HepG2 (cell line): ENCODE measurements around the gene KNL1. TPM values are rescaled to one million over a fixed set of nuclear protein-coding genes. Genes with fewer than 3 reads are reported as not detected.

Source experiments
- CREB1 ChIP-seq, 2 experiments: fragments of 450-650 bp in 1 of 2; IDR thresholded peaks; 2 replicates each; pipeline ENCODE4 v1.6.1; 2016 to 2017; ENCODE audit warnings: control low read depth in 1 of 2, mild to moderate bottlenecking in 1 of 2, missing compliant biosample characterization in 1 of 2, missing genetic modification characterization in 1 of 2
- EP300 ChIP-seq, 3 experiments: sonication (generic) in 1 of 3; formaldehyde crosslinking in 1 of 3; IDR thresholded peaks; 2 replicates each; pipeline versions ENCODE4 v1.5.1 to v1.6.1; 2011 to 2020; ENCODE audit warnings: low read depth in 2 of 3, low read length in 2 of 3, borderline replicate concordance in 1 of 3, improper control_type of control experiment in 1 of 3, mild to moderate bottlenecking in 1 of 3, missing genetic modification reagents in 1 of 3, moderate library complexity in 1 of 3
- FOXM1 ChIP-seq: sonication (generic); formaldehyde crosslinking; IDR thresholded peaks from 2 replicates; pipeline ENCODE4 v1.5.0; 2020; ENCODE audit warnings: missing genetic modification reagents
- GMEB2 ChIP-seq: IDR thresholded peaks from 2 replicates; pipeline ENCODE4 v1.6.1; 2016; ENCODE audit warnings: missing biosample characterization, missing genetic modification reagents, low read depth
- HMG20B ChIP-seq: conservative IDR thresholded peaks from 2 replicates; pipeline ENCODE4 v1.6.1; 2016; ENCODE audit warnings: missing genetic modification reagents, missing compliant biosample characterization
- KDM3A ChIP-seq: IDR thresholded peaks from 2 replicates; pipeline ENCODE4 v1.6.1; 2018; ENCODE audit warnings: low read depth, missing compliant biosample characterization
- KDM4B ChIP-seq: sonication (generic); formaldehyde crosslinking; IDR thresholded peaks from 2 replicates; pipeline ENCODE4 v1.4.0; 2020; ENCODE audit warnings: missing genetic modification reagents
- MAF1 ChIP-seq: sonication (generic); formaldehyde crosslinking; IDR thresholded peaks from 2 replicates; pipeline ENCODE4 v1.5.0; 2020; ENCODE audit warnings: missing genetic modification reagents, borderline replicate concordance
- MXI1 ChIP-seq: IDR thresholded peaks from 3 replicates; pipeline ENCODE4 v1.6.1; 2012; ENCODE audit warnings: low read depth, low read length, inconsistent platforms, borderline replicate concordance
- NAIF1 ChIP-seq: sonication (generic); formaldehyde crosslinking; IDR thresholded peaks from 2 replicates; pipeline ENCODE4 v1.5.0; 2020; ENCODE audit warnings: mild to moderate bottlenecking, missing genetic modification reagents, borderline replicate concordance
- NR2C2 ChIP-seq: sonication (generic); formaldehyde crosslinking; IDR thresholded peaks from 2 replicates; pipeline ENCODE4 v1.4.0; 2020; ENCODE audit warnings: missing genetic modification reagents, mild to moderate bottlenecking, moderate library complexity, borderline replicate concordance
- RBFOX2 ChIP-seq: fragments of 200-400 bp; formaldehyde crosslinking; IDR thresholded peaks from 2 replicates; pipeline ENCODE4 v1.6.1; 2017; ENCODE audit warnings: low read depth, mild to moderate bottlenecking, low read length
- REXO4 ChIP-seq: sonication (generic); formaldehyde crosslinking; IDR thresholded peaks from 2 replicates; pipeline ENCODE4 v1.8.0; 2022; ENCODE audit warnings: missing genetic modification reagents, mild to moderate bottlenecking, borderline replicate concordance
- SNAPC2 ChIP-seq: sonication (generic); formaldehyde crosslinking; IDR thresholded peaks from 2 replicates; pipeline ENCODE4 v1.8.1; 2022; ENCODE audit warnings: mild to moderate bottlenecking, missing genetic modification reagents
- SPEN ChIP-seq: sonication (generic); formaldehyde crosslinking; IDR thresholded peaks from 2 replicates; pipeline ENCODE4 v1.5.1; 2020; ENCODE audit warnings: low read depth, mild to moderate bottlenecking, missing genetic modification reagents
- SRSF1 ChIP-seq: fragments of 200-400 bp; formaldehyde crosslinking; optimal IDR thresholded peaks from 2 replicates; pipeline ENCODE3; 2017; ENCODE audit warnings: mild to moderate bottlenecking, low read depth, low read length, moderate library complexity
- TEAD3 ChIP-seq: optimal IDR thresholded peaks from 2 replicates; pipeline ENCODE3; 2016; ENCODE audit warnings: borderline replicate concordance
- ZBTB3 ChIP-seq: sonication (generic); formaldehyde crosslinking; IDR thresholded peaks from 2 replicates; pipeline ENCODE4 v1.4.0; 2020; ENCODE audit warnings: low read depth, mild to moderate bottlenecking, moderate library complexity, missing genetic modification reagents, borderline replicate concordance
- ZNF225 ChIP-seq: sonication (generic); formaldehyde crosslinking; IDR thresholded peaks from 2 replicates; pipeline ENCODE4 v1.4.0; 2020; ENCODE audit warnings: mild to moderate bottlenecking, missing genetic modification reagents
- ZNF282 ChIP-seq: fragments of 450-650 bp; IDR thresholded peaks from 2 replicates; pipeline ENCODE4 v1.6.1; 2018; ENCODE audit not compliant: partially characterized antibody
- ZNF337 ChIP-seq: sonication (generic); formaldehyde crosslinking; IDR thresholded peaks from 2 replicates; pipeline ENCODE4 v1.5.1; 2020; ENCODE audit warnings: missing genetic modification reagents, low read depth, mild to moderate bottlenecking, borderline replicate concordance
- ZNF343 ChIP-seq: sonication (generic); formaldehyde crosslinking; IDR thresholded peaks from 2 replicates; pipeline ENCODE4 v1.4.0; 2020; ENCODE audit warnings: mild to moderate bottlenecking, missing genetic modification reagents
- ZNF484 ChIP-seq: sonication (generic); formaldehyde crosslinking; IDR thresholded peaks from 2 replicates; pipeline ENCODE4 v1.5.1; 2020; ENCODE audit warnings: mild to moderate bottlenecking, low read depth, missing genetic modification reagents, borderline replicate concordance
- ZNF720 ChIP-seq: sonication (generic); formaldehyde crosslinking; IDR thresholded peaks from 2 replicates; pipeline ENCODE4 v1.4.0; 2020; ENCODE audit warnings: missing genetic modification reagents
- ZNF772 ChIP-seq: sonication (generic); formaldehyde crosslinking; IDR thresholded peaks from 2 replicates; pipeline ENCODE4 v1.5.0; 2020; ENCODE audit warnings: mild to moderate bottlenecking, missing genetic modification reagents
- ZNF83 ChIP-seq: sonication (generic); formaldehyde crosslinking; IDR thresholded peaks from 2 replicates; pipeline ENCODE4 v1.4.0; 2020; ENCODE audit warnings: missing genetic modification reagents, mild to moderate bottlenecking, borderline replicate concordance
- polyA plus RNA-seq, 8 experiments: library from polyadenylated mRNA; depleted of rRNA in 3 of 8; stranded (reverse) in 7 of 8; unstranded in 1 of 8; fragments of >200 nt; fragmentation: Illumina TruSeq in 4 of 8; extraction: Trizol in 4 of 8; gene quantifications; 2 replicates each; pipeline versions ENCODE4 v1.2.1 to v1.2.3, GENCODE V29; 2011 to 2016; ENCODE audit warnings: low read depth in 4 of 8, missing spikeins in 1 of 8, mixed read lengths in 1 of 8; ENCODE audit not compliant: insufficient read depth in 1 of 8
- total RNA-seq, 5 experiments: library from RNA; depleted of rRNA; stranded (reverse); fragments of >200 nt; fragmentation: Illumina TruSeq; extraction: Trizol; gene quantifications; 2 replicates each; pipeline ENCODE4 v1.2.3, GENCODE V29; 2016; ENCODE audit warnings: low read depth in 1 of 5
- TF ChIP-seq, protein P1 (sequence below): IDR thresholded peaks from 2 replicates; pipeline ENCODE4 v1.6.1; 2018; ENCODE audit warnings: missing genetic modification reagents, mild to moderate bottlenecking, missing compliant biosample characterization

Gene KNL1
- total and polyA plus RNA-seq, 2 of the 13 experiments (the other 11 are each of a cell fraction or from before 2014, with no cell fraction given), result 8.0 to 21.4 TPM

- TF ChIP-seq, protein P1, sequence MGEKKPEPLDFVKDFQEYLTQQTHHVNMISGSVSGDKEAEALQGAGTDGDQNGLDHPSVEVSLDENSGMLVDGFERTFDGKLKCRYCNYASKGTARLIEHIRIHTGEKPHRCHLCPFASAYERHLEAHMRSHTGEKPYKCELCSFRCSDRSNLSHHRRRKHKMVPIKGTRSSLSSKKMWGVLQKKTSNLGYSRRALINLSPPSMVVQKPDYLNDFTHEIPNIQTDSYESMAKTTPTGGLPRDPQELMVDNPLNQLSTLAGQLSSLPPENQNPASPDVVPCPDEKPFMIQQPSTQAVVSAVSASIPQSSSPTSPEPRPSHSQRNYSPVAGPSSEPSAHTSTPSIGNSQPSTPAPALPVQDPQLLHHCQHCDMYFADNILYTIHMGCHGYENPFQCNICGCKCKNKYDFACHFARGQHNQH (CRISPR knock-in tag), result peak; percentile 89
- no peak for TF ChIP-seq ZNF83
- TF ChIP-seq TEAD3, result peak; percentile 74
- peak; percentile 55; the same call in 1 of the 2 replicates for TF ChIP-seq ZNF772 (CRISPR knock-in tag)
- TF ChIP-seq EP300 (IDR thresholded peaks at IDR 0.05; ENCODE audit: low read depth in 2 of 2, low read length in 2 of 2), result peak; percentile 30 to 56; a peak in 2 of 4 replicates
- peak; percentile 45; the same call in 1 of the 2 replicates for TF ChIP-seq EP300 (CRISPR knock-in tag; IDR thresholded peaks at IDR 0.05; ENCODE audit: borderline replicate concordance)
- no peak; the same call in 1 of the 2 replicates for TF ChIP-seq HMG20B
- no peak for TF ChIP-seq KDM3A (CRISPR knock-in tag)
- no peak for TF ChIP-seq ZBTB3 (CRISPR knock-in tag)
- TF ChIP-seq REXO4, result no peak
- no peak for TF ChIP-seq ZNF484 (CRISPR knock-in tag)
- peak; percentile 87; the same call in 2 of the 3 replicates for TF ChIP-seq MXI1
- TF ChIP-seq SRSF1, result no peak
- TF ChIP-seq GMEB2 (CRISPR knock-in tag), result peak; percentile 64; the same call in 1 of the 2 replicates
- TF ChIP-seq CREB1 (IDR thresholded peaks at IDR 0.05), result peak; percentile 83
- peak; percentile 93 for TF ChIP-seq CREB1 (CRISPR knock-in tag; IDR thresholded peaks at IDR 0.05)
- no peak for TF ChIP-seq RBFOX2
- TF ChIP-seq SNAPC2, result peak; percentile 58
- peak; percentile 82 for TF ChIP-seq KDM4B (CRISPR knock-in tag)
- no peak for TF ChIP-seq FOXM1 (CRISPR knock-in tag)
- peak; percentile 83; the same call in 1 of the 2 replicates for TF ChIP-seq NAIF1 (CRISPR knock-in tag)
- no peak for TF ChIP-seq ZNF343 (CRISPR knock-in tag)
- TF ChIP-seq ZNF225 (CRISPR knock-in tag), result no peak
- TF ChIP-seq ZNF720 (CRISPR knock-in tag), result no peak
- TF ChIP-seq NR2C2 (CRISPR knock-in tag), result peak; percentile 58; the same call in 1 of the 2 replicates
- TF ChIP-seq ZNF337 (CRISPR knock-in tag), result peak; percentile 86; the same call in 1 of the 2 replicates
- TF ChIP-seq ZNF282, result no peak
- TF ChIP-seq MAF1, result peak; percentile 99
- peak; percentile 68 for TF ChIP-seq SPEN
Observed at GRCh38 chr15:40593588-40594428, at the start of gene KNL1 (continued).
